HFF-Myc (cell line): ENCODE measurements around the gene ADAMTS16.

Experiments
- DNase-seq: peaks from one replicate; pipeline ENCODE4 v3.0.0-alpha.2; 2011; ENCODE audit warnings: low read depth; ENCODE audit errors: extremely low read depth
- H3K4me3 ChIP-seq: replicated peaks from 2 replicates; pipeline ENCODE4 v1.5.1; 2011; ENCODE audit warnings: low read depth, mild to moderate bottlenecking, control low read depth, low read length
- TF ChIP-seq, protein P1 (sequence below): IDR thresholded peaks from 2 replicates; pipeline ENCODE4 v1.5.1; 2012; ENCODE audit warnings: mild to moderate bottlenecking, low read depth, low read length, control low read depth; ENCODE audit errors: missing control alignments

Gene ADAMTS16

DNA sequence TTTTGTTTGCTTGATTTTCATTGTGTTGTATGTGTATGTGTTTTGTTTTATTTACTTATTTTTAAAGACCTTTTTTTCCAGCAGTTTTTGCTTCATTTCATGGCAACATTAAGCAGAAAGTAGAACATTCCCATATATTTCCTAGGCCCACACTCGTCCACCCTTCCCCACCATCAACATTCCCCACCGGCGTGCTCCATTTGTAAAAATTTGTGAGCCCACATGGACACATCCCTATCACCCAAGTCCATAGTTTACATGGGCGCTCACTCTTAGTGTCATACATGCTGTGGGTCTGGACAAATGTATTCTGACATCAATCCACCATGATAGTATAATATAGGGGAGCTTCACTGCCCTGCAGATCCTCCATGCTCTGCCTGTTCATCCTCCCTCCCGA lies 133.8 kb downstream of the ADAMTS16 start:
- no peak overlapping the region for H3K4me3 ChIP-seq
- TF ChIP-seq, protein P1, sequence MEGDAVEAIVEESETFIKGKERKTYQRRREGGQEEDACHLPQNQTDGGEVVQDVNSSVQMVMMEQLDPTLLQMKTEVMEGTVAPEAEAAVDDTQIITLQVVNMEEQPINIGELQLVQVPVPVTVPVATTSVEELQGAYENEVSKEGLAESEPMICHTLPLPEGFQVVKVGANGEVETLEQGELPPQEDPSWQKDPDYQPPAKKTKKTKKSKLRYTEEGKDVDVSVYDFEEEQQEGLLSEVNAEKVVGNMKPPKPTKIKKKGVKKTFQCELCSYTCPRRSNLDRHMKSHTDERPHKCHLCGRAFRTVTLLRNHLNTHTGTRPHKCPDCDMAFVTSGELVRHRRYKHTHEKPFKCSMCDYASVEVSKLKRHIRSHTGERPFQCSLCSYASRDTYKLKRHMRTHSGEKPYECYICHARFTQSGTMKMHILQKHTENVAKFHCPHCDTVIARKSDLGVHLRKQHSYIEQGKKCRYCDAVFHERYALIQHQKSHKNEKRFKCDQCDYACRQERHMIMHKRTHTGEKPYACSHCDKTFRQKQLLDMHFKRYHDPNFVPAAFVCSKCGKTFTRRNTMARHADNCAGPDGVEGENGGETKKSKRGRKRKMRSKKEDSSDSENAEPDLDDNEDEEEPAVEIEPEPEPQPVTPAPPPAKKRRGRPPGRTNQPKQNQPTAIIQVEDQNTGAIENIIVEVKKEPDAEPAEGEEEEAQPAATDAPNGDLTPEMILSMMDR = no peak
- DNase-seq = no peak

DNA sequence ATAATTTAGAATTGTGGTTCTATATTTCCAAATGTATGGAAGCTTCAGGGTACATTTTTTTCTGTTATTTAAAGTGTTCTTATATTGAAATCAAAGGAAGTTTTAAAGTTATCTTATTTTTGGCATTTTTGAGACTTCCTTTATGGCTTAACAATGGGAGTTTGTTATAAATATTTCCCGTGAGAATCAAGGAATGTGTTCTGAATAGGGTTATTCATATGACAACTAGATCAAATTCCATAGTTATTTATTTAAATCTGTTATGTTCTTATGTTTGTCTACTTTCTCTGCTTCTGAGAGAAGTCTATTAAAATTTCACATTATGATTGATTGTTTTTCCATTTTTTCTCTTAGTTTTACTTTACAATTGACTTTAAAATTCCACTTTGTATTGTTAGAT lies 135.1 kb downstream of the ADAMTS16 start:
- no peak overlapping the region for H3K4me3 ChIP-seq
- no peak for DNase-seq
- TF ChIP-seq, protein P1 = no peak

DNA sequence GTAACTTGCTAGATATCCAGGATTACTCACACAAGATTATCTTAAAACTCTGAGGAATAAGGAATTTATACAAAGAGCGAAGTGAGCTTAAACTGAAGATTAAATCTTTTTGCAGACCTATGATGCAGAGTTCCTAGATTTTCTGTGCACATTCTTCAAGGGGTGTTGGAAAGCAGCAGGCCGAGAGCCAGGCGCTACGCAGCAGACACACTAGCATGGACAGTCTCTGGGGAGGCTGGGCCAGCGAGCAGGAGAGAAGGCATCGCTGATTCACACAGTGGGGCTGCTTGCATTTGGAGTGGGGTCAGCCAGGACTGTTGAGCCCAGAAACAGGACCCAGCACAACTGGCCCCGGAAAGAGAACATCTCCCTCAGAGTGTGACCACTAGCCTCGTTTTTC lies 136.3 kb downstream of the ADAMTS16 start:
- H3K4me3 ChIP-seq = no peak overlapping the region
- TF ChIP-seq, protein P1 = no peak
- DNase-seq = no peak

GRCh38 chr5:5276951-5277517 lies 136.9 kb downstream of the ADAMTS16 start:
- DNase-seq = no peak
- TF ChIP-seq, protein P1 = no peak
- no peak overlapping the region for H3K4me3 ChIP-seq

DNA sequence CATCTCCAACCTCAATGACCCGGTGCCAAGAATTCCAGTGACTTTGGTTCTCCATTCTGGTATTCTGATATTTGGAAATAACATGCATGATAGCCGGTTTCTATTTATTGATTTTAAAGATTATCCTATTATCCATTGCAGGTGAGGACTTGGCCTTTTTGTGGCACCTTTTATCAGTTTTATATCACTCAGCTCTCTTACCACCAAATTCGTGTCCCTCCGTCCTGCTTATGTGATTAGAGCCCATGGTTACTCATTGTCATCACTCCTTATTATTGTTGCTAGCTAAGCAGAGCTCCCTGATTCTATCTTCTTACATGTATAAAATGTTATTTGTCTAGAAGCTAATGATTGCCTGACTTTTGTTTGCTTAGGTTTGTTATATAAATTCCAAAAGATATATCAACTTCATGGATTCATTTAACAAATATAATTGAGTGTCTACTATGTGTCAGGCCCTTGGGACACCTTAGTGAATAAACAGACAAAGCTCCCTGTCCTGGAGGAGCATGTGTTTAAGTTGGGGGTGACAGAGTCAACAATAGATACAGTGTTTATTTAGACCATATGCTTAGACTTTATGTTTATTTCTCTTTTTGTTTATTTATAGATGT lies 138.2 kb downstream of the ADAMTS16 start:
- TF ChIP-seq, protein P1 = no peak
- no peak overlapping the region for H3K4me3 ChIP-seq
- DNase-seq = no peak

GRCh38 chr5:5278815-5279381 lies 138.8 kb downstream of the ADAMTS16 start:
- DNase-seq = no peak
- TF ChIP-seq, protein P1 = no peak
- H3K4me3 ChIP-seq = no peak overlapping the region
